ENCODE results near the gene CYP2F1.
"Not testable (repeated sequence)": the region's sequence is repeated elsewhere in the genome, so short reads cannot be mapped to it uniquely, and the experiment has no call there.

The CYP2F1 gene

GRCh38 chr19:41127362-41127761 is 13.1 kb downstream of the CYP2F1 start:
- not testable (repeated sequence) for DNase-seq

GRCh38 chr19:41127801-41128300 is 13.6 kb downstream of the CYP2F1 start:
- not testable (repeated sequence) for DNase-seq

- DNase-seq, result no peak
These were observed 14.5 kb downstream of the CYP2F1 start for GRCh38 chr19:41128692-41129091.

- DNase-seq, result no peak
These were observed 17.0 kb downstream of the CYP2F1 start for GRCh38 chr19:41131186-41131585.

- no peak for DNase-seq
These were observed 19.0 kb downstream of the CYP2F1 start for GRCh38 chr19:41133260-41133659.

DNA sequence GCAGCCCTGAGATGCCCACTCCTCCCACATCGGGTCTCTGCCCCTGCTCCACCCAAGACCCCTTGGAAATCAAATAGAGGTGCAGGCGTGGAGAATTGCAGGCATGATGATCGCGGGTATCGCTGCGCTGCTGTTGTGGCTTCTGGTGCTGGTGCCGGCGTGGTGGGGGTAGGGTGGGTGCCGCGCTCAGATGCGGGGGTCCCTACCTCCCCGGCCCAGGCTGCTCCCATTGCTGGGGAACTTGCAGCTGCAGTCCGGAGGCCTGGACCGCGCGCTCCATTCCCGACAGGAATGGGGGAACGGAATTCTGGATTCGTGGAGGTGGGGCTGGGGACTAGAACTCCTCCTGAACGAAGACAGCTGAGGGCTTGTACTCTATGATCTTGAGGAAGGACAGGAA is 20.4 kb downstream of the CYP2F1 start:
- DNase-seq, result no peak

DNA sequence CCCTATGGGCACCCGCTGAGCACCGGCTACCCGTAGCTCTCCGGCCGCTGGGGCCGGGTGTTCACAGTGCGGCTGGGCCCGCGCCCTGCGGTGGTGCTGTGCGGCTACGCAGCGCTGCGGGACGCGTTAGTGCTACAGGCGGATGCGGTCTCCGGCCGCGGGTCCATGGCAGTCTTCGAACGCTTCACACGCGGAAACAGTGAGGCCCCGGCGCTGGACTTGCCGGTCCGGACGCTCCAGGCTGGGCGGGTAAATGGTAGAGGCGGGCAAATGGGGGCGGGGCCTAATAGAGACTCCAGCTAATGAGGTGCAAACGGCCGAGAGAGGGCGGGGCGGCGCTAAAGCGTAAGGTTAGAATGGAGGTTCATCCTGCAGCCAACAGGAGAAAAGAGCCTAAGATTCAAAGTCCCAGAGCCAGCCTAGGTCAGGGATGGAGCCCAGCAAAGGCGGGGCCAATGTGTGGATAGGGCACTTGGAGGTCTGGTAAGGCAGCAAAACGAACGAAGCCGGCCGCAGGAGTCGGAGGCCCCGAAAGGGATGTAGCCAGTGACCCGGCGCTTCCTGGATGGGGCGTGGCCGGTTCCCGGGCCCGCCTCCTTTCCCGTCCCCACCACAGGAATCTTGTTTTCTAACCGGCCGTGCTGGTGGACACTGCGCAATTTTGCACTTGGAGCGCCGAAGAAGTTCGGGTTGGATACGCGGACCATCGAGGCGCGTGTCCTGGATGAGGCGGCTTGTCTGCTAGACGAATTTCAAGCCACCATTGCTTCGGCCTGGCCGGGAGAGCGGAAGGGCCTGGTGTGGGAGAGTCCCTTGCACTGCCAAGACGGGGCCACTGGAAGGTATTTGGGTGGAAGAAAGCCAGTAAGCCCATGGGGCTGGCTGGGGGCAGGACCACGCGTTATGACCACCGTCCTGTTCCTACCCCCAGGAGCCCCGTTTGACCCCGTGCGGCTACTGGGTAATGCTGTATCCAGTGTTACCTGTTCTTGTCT is 21.5 kb downstream of the CYP2F1 start:
- not testable (repeated sequence) for DNase-seq

DNA sequence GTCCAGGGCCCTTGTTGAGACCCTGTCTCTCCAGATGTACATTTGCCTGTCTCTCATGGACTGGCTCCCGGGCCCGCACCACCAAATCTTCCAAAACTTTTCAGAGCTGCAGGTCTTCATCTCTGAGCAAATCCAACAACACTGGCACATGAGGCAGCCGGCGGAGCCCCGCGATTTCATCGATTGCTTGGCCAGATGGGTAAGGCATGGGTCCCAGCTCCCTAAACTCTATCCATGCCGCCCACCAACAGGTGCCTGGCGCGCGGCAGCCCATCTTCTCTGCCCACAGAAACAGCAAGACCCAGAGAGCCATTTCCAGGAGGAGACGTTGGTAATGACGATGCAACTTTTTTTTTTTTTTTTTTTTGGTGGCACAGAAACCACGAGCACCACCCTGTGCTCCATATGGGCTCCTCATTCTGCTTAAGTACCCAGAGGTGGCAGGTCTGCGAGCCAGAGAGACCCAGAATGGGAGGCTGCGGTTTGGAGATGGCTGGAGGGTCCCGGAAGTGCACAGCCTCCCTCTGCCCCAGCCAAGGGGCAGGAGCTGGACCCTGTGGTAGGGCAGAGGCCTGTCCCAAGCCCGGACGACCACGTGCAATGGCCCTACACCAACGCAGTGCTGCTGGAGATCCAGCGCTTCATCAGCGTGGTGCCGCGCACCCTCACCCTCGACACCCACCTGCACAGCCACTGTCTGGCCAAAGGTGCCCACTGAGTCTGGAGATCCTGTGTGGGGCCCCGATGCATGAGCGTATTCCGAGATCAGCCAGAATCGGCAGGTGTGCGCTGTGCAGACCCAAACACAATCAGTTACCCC is 22.6 kb downstream of the CYP2F1 start:
- no peak for DNase-seq

- peak; percentile 51 for DNase-seq
These were observed 30.2 kb downstream of the CYP2F1 start for GRCh38 chr19:41144403-41144802.

DNA sequence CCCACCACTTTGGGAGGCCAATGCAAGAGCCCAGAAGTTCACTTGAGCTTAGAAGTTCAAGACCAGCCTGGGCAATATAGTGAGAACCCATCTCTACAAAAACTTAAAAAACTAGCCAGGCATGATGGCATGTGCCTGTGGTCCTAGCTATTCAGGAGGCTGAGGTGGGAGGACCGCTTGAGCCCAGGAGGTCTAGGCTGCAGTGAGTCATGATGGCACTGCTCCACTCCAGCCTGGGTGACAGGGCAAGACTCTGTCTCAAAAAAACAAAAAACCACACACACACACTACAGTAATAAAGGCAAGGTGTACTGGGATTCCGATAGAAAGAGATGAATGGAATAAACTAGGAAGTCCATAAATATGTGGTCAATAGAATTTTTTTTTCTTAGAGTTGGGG is 35.6 kb downstream of the CYP2F1 start:
- no peak for DNase-seq

DNA sequence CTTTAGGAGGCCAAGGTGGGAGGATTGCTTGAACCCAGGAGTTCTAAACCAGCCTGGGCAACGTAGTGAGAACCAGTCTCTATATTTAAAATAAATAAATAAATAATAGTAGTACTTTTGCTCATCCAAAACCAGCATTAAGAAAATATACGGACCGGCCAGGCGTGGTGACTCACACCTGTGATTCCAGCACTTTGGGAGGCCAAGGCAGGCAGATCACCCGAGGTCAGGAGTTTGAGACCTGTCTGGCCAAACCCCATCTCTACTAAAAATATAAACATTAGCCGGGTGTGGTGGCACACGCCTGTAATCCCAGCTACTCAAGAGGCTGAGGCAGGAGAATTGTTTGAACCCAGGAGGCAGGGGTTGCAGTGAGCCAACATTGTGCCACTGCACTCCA is 36.8 kb downstream of the CYP2F1 start:
- not testable (repeated sequence) for DNase-seq

GRCh38 chr19:41154060-41154459 is 39.8 kb downstream of the CYP2F1 start:
- DNase-seq, result no peak

DNA sequence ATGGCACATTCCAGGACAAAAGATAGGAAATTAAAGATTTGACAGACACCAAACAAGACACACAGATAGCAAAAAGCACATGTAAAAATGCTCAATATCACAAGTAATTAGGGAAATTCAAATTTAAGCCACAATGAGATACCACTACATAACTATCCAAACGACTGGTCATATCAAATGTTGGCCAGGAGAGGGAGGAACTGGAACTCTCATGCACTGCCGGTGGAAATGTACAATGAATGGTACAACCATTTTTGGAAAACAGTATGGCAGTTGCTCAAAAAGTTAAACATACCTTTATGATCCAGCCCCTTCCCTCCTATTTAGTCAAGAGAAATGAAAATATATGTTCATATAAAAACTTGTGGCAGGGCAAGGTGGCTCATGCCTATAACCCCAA is 42.0 kb downstream of the CYP2F1 start:
- DNase-seq, result no peak

DNA sequence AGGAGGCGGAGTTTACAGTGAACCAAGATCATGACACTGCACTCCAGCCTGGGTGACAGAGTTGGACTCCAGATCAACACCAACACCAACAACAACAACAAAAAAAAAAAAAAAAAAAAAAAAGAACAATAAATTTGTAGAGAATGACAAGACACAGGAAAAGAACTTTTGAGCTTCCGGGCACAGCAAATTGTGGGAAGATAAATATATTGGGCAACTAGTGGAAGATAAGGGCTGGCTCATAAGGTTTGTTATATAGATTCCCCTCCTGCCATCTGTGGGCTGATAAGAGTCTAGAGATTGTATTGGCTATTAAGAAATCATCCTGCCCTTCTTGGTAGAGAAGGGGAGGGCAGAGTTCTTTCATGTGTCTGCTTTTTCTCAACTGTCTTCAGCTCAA is 45.6 kb downstream of the CYP2F1 start:
- DNase-seq, result no peak

- no peak for DNase-seq
These were observed 47.7 kb downstream of the CYP2F1 start for GRCh38 chr19:41161903-41162302.

- no peak for DNase-seq
These were observed 52.9 kb downstream of the CYP2F1 start for GRCh38 chr19:41166944-41167804.

DNA sequence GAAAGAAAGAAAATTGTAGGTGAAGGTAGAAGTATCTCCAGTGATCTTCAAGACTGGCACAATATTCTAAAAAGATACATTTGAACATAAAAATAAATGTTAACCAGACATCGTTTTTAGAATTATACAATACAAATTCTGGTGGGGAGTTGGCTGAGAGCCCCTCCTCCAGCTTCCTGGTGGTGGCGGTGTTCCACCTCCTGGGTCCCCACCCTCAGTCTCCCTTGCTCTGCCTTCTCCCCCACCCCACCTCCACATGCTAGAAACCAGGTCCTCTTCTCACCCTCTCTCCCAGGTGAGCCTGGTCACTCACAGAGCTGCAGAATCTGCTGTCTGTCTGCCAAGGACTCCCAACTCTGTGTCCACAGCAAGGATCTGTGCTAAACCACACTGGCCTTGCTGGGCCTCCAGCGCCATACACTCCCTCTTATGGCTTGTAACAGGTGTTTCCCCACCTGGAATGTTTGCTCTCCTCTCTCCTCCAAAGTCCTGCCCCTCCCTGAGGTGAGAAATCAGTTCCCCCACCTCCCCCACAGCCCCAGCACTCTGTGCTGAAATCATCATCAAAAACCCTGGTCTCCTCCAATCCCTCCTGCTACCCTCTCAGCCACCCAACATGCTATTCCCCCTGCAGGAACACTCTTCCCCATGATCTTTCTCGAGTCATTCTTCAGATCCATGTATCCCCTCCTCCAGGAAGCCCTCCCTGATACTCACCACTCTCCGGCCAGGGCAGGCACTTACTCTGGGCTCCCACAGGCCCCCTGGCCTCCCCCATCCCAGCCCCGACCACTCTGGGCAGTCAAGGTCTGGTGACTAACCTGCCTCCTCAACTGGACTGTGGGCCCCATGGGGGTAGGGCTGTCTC is 58.3 kb downstream of the CYP2F1 start:
- no peak for DNase-seq

DNA sequence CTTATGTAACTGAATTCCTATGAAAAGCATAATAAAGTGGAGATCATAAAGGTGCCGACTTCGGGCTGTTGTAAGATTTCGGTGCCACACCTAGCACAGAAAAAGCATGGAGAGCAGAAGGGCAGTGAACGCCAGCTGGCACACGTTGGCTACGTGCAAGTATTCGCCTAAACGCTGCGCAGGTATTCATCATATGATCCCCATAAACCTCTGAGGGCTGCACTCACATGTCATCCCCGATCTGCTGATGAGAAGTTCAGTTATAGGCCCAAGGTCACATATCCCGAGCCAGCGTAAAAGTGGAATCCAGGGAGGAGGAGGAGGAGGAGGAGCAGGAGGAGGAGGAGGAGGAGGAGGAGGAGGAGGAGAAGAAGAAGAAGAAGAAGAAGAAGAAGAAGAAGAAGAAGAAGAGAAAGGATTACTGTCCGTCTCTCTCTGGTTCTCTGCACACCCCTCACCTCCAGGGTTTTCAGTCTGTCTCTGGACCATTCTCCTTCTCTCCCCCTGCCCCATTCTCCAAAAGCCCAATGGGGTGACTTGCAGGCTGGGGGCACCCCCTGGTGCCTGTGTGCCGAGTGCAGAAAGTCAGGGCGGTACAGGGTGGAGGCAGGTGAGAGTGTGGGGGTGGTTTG is 60.2 kb downstream of the CYP2F1 start:
- no peak for DNase-seq

DNA sequence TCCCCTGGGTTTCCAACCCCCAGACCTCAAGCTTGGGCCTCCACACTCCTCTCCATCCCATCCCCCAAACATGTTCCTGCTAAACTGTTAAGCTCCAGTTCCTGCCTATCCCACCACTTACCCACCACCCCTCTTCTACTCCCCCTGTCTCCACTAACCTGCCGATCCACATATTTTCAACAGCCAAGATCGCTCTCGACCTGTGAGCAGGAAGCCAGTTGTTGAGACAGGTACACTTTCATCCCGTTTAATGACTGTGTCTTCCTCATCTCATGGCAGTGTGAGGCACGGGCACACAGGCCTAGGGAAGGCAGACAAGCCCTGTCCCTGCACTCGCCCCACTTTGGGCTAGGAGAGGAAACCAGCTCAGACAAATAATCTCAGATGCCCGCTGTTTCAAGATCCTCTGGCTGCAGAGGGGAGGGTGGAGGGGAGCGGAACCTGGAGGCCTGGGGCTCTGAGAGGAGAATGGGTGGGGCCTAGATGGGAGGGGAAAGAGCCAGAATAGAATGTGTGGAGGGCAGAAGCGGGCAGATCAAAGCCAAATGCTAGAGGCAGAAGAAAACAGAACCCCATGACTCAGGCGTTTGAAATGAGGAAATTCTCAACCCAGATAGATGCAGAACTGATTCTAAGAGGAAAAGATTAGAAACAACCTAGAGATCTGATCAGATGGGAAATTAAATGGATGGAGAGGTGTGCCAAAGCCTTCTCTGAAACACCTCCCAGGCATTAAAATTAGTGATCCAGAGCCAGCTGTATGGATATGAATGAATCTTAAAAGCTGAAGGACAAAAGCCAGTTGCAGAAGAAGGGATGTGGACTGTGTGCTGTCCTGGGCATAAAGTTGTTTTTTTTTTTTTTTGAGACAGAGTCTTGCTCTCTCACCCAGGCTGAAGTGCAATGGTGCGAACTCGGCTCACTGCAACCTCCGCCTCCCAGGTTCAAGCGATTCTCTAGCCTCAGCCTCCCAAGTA is 61.9 kb downstream of the CYP2F1 start:
- no peak for DNase-seq
